HG02623 (cell line): ENCODE results near the gene SASH1.
"Not testable (repeated sequence)": the region's sequence is repeated elsewhere in the genome, so short reads cannot be mapped to it uniquely, and the experiment has no call there.

Source experiments
- ATAC-seq: cut with Tn5 transposase; IDR thresholded peaks from one replicate; pipeline ENCODE4 v1.9.1; 2021; ENCODE audit warnings: moderate library complexity; ENCODE audit not compliant: unreplicated experiment

Gene SASH1

GRCh38 chr6:148364056-148364824 lies 21.6 kb downstream of the SASH1 start:
- ATAC-seq: no peak

GRCh38 chr6:148365041-148365440 lies 22.4 kb downstream of the SASH1 start:
- no peak for ATAC-seq

- no peak for ATAC-seq
These were observed 24.9 kb downstream of the SASH1 start for GRCh38 chr6:148367411-148368024.

- ATAC-seq: no peak
These were observed 27.5 kb downstream of the SASH1 start for GRCh38 chr6:148370176-148370575.

- no peak for ATAC-seq
These were observed 31.6 kb downstream of the SASH1 start for GRCh38 chr6:148374040-148374774.

GRCh38 chr6:148375401-148375800 lies 32.8 kb downstream of the SASH1 start:
- ATAC-seq: no peak

GRCh38 chr6:148379481-148379880 lies 36.8 kb downstream of the SASH1 start:
- no peak for ATAC-seq

- ATAC-seq: no peak
These were observed 37.5 kb downstream of the SASH1 start for GRCh38 chr6:148379966-148380713.

GRCh38 chr6:148382051-148382450 lies 39.4 kb downstream of the SASH1 start:
- not testable (repeated sequence) for ATAC-seq

GRCh38 chr6:148382861-148383260 lies 40.2 kb downstream of the SASH1 start:
- no peak for ATAC-seq

- no peak for ATAC-seq
These were observed 41.2 kb downstream of the SASH1 start for GRCh38 chr6:148383658-148384368.

- ATAC-seq: no peak
These were observed 42.7 kb downstream of the SASH1 start for GRCh38 chr6:148385379-148385778.

- no peak for ATAC-seq
These were observed 45.9 kb downstream of the SASH1 start for GRCh38 chr6:148388521-148388920.

GRCh38 chr6:148389086-148389485 lies 46.4 kb downstream of the SASH1 start:
- no peak for ATAC-seq

GRCh38 chr6:148389917-148390316 lies 47.3 kb downstream of the SASH1 start:
- ATAC-seq: no peak

GRCh38 chr6:148392127-148392526 lies 49.5 kb downstream of the SASH1 start:
- ATAC-seq: not testable (repeated sequence)

GRCh38 chr6:148392671-148393070 lies 50.0 kb downstream of the SASH1 start:
- ATAC-seq: no peak

GRCh38 chr6:148395583-148396101 lies 53.0 kb downstream of the SASH1 start:
- no peak for ATAC-seq

- no peak for ATAC-seq
These were observed 53.8 kb downstream of the SASH1 start for GRCh38 chr6:148396411-148396810.

- ATAC-seq: no peak
These were observed 54.3 kb downstream of the SASH1 start for GRCh38 chr6:148396926-148397325.
